Astrocyte (in vitro differentiated cells and primary cell): ENCODE results near the gene PLA2G4D. TPM values are rescaled to one million over a fixed set of nuclear protein-coding genes. Genes with fewer than 3 reads are reported as not detected.

Experiments
- DNase-seq: peaks from one replicate; pipeline ENCODE4 v3.0.0-alpha.2; 2010; ENCODE audit warnings: low read depth
- FAIRE-seq: peaks from 2 replicates; lab custom pipeline; 2011; peaks lifted over from hg19 to GRCh38; lab: Jason Lieb, UNC
- H2AFZ ChIP-seq: 2 replicates; pipeline ENCODE4 v1.6.0; 2012; ENCODE audit warnings: low read depth, low read length, inconsistent platforms
- H3K27ac ChIP-seq: 2 replicates; pipeline ENCODE4 v1.5.1; 2011; ENCODE audit warnings: low read depth, low read length, inconsistent platforms
- H3K27me3 ChIP-seq: 2 replicates; pipeline ENCODE4 v1.6.0; 2011; ENCODE audit warnings: low read length, inconsistent platforms; ENCODE audit not compliant: insufficient read depth
- H3K36me3 ChIP-seq: 2 replicates; pipeline ENCODE4 v1.5.1; 2011; ENCODE audit warnings: low read length, inconsistent platforms; ENCODE audit not compliant: insufficient read depth
- H3K4me1 ChIP-seq: 2 replicates; pipeline ENCODE4 v1.5.1; 2011; ENCODE audit warnings: low read length, inconsistent platforms; ENCODE audit not compliant: insufficient read depth
- H3K4me2 ChIP-seq: 2 replicates; pipeline ENCODE4 v1.6.0; 2012; ENCODE audit warnings: low read length, inconsistent platforms
- H3K4me3 ChIP-seq: 2 replicates; pipeline ENCODE4 v1.5.1; 2011; ENCODE audit warnings: low read depth, mild to moderate bottlenecking, low read length, inconsistent platforms; ENCODE audit not compliant: insufficient read depth
- H3K79me2 ChIP-seq: 2 replicates; pipeline ENCODE4 v1.6.0; 2012; ENCODE audit warnings: mild to moderate bottlenecking, low read length, inconsistent platforms; ENCODE audit not compliant: insufficient read depth
- H3K9ac ChIP-seq: 2 replicates; pipeline ENCODE4 v1.6.0; 2012; ENCODE audit warnings: mild to moderate bottlenecking, low read length, inconsistent platforms
- H3K9me3 ChIP-seq: 2 replicates; pipeline ENCODE4 v1.5.1; 2012; ENCODE audit warnings: low read depth, mild to moderate bottlenecking, low read length, inconsistent platforms; ENCODE audit not compliant: insufficient read depth
- H4K20me1 ChIP-seq: 2 replicates; pipeline ENCODE4 v1.6.0; 2012; ENCODE audit warnings: low read length, inconsistent platforms; ENCODE audit not compliant: insufficient read depth
- H3K27ac Mint-ChIP-seq: one replicate; pipeline ENCODE4 v1.8.0; 2021; ENCODE audit warnings: mild to moderate bottlenecking, mixed read lengths; ENCODE audit not compliant: unreplicated experiment
- H3K27me3 Mint-ChIP-seq: one replicate; pipeline ENCODE4 v1.8.0; 2021; ENCODE audit warnings: low read depth, mixed read lengths; ENCODE audit not compliant: unreplicated experiment
- H3K36me3 Mint-ChIP-seq: one replicate; pipeline ENCODE4 v1.8.0; 2021; ENCODE audit warnings: low read depth, mixed read lengths; ENCODE audit not compliant: unreplicated experiment
- H3K4me1 Mint-ChIP-seq: one replicate; pipeline ENCODE4 v1.8.0; 2021; ENCODE audit warnings: low read depth, mixed read lengths; ENCODE audit not compliant: unreplicated experiment
- H3K4me3 Mint-ChIP-seq: one replicate; pipeline ENCODE4 v1.8.0; 2021; ENCODE audit warnings: mild to moderate bottlenecking, moderate library complexity, mixed read lengths; ENCODE audit not compliant: unreplicated experiment
- H3K9me3 Mint-ChIP-seq: one replicate; pipeline ENCODE4 v1.8.0; 2021; ENCODE audit warnings: mild to moderate bottlenecking, mixed read lengths; ENCODE audit not compliant: unreplicated experiment
- CTCF ChIP-seq: IDR thresholded peaks from 2 replicates; pipeline ENCODE4 v1.5.1; 2011; ENCODE audit warnings: low read depth, mild to moderate bottlenecking, inconsistent platforms, low read length, moderate library complexity; ENCODE audit not compliant: insufficient read depth
- EZH2 ChIP-seq: IDR thresholded peaks from 2 replicates; pipeline ENCODE4 v1.6.1; 2012; ENCODE audit warnings: mild to moderate bottlenecking, low read length, inconsistent platforms; ENCODE audit not compliant: insufficient read depth
- total RNA-seq: library from RNA; stranded (reverse); gene quantifications from 2 replicates; pipeline ENCODE4 v1.2.1, GENCODE V29; 2021

Gene PLA2G4D
- total RNA-seq, 1 donor from 2014 or later = not detected

GRCh38 chr15:42090781-42091180, 3.6 kb downstream of the PLA2G4D start:
- H3K27me3 Mint-ChIP-seq = peaks cover 35% of the 10 kb centered on the region
- Histone ChIP-seq H3K27me3 (peaks cover 9% of the 10 kb centered on the region), H3K36me3 (no peaks in the 10 kb centered on the region), H3K27ac (no peak overlapping the region), H3K4me1 (no peaks in the 10 kb centered on the region), H3K4me3 (no peak overlapping the region), H3K79me2 (no peaks in the 10 kb centered on the region), H2AFZ (no peak overlapping the region), H4K20me1 (no peaks in the 10 kb centered on the region), H3K4me2 (no peak overlapping the region), H3K9ac (no peak overlapping the region), H3K9me3 (no peaks in the 10 kb centered on the region)
- DNase-seq = no peak
- FAIRE-seq = no peak
- TF ChIP-seq EZH2 (no peak), CTCF (no peak)
- H3K9me3 Mint-ChIP-seq = no peaks in the 10 kb centered on the region
- H3K4me3 Mint-ChIP-seq = no peak overlapping the region
- H3K36me3 Mint-ChIP-seq = no peaks in the 10 kb centered on the region
- H3K27ac Mint-ChIP-seq = no peak overlapping the region
- H3K4me1 Mint-ChIP-seq = peaks cover 7% of the 10 kb centered on the region

- FAIRE-seq (no peak), DNase-seq (no peak)
- Histone ChIP-seq H3K36me3 (no peaks in the 10 kb centered on the region), H3K4me1 (no peaks in the 10 kb centered on the region), H3K27ac (no peak overlapping the region), H4K20me1 (no peaks in the 10 kb centered on the region), H3K4me2 (no peak overlapping the region), H3K9me3 (no peaks in the 10 kb centered on the region), H2AFZ (no peak overlapping the region), H3K79me2 (no peaks in the 10 kb centered on the region), H3K4me3 (no peak overlapping the region), H3K27me3 (peaks cover 9% of the 10 kb centered on the region), H3K9ac (no peak overlapping the region)
- Mint-ChIP-seq H3K36me3 (no peaks in the 10 kb centered on the region), H3K27me3 (peaks cover 35% of the 10 kb centered on the region), H3K27ac (no peak overlapping the region), H3K9me3 (no peaks in the 10 kb centered on the region), H3K4me3 (no peak overlapping the region), H3K4me1 (peaks cover 7% of the 10 kb centered on the region)
- TF ChIP-seq CTCF = no peak
- no peak for TF ChIP-seq EZH2
These were observed 4.0 kb downstream of the PLA2G4D start for GRCh38 chr15:42090370-42090769.

- peaks cover 35% of the 10 kb centered on the region for H3K27me3 Mint-ChIP-seq
- peaks cover 7% of the 10 kb centered on the region for H3K4me1 Mint-ChIP-seq
- H3K36me3 Mint-ChIP-seq = no peaks in the 10 kb centered on the region
- Histone ChIP-seq H3K9me3 (no peaks in the 10 kb centered on the region), H3K9ac (no peak overlapping the region), H3K4me3 (no peak overlapping the region), H3K4me2 (no peak overlapping the region), H3K27ac (no peak overlapping the region), H3K36me3 (no peaks in the 10 kb centered on the region), H3K27me3 (peaks cover 9% of the 10 kb centered on the region), H3K79me2 (no peaks in the 10 kb centered on the region), H4K20me1 (no peaks in the 10 kb centered on the region), H2AFZ (no peak overlapping the region), H3K4me1 (no peaks in the 10 kb centered on the region)
- H3K9me3 Mint-ChIP-seq = no peaks in the 10 kb centered on the region
- TF ChIP-seq EZH2 (no peak), CTCF (no peak)
- no peak overlapping the region for H3K27ac Mint-ChIP-seq
- FAIRE-seq (no peak), DNase-seq (no peak)
- H3K4me3 Mint-ChIP-seq = no peak overlapping the region
These were observed 4.4 kb downstream of the PLA2G4D start for GRCh38 chr15:42089942-42090341.
